Type B pancreatic cell (in vitro differentiated cells): Measurements from ENCODE around the gene CFAP221. TPM values are rescaled to one million over a fixed set of nuclear protein-coding genes. Genes with fewer than 3 reads are reported as not detected.

Experiments
- DNase-seq: peaks from one replicate; pipeline ENCODE4 v3.0.0; 2021; ENCODE audit warnings: mixed read lengths; ENCODE audit not compliant: unreplicated experiment; ENCODE audit errors: extremely low spot score
- H3K27ac Mint-ChIP-seq: 2 replicates; pipeline ENCODE4 v1.8.0; 2021; ENCODE audit warnings: mild to moderate bottlenecking, mixed read lengths
- H3K27me3 Mint-ChIP-seq: 2 replicates; pipeline ENCODE4 v1.8.0; 2021; ENCODE audit warnings: mixed read lengths
- H3K36me3 Mint-ChIP-seq: 2 replicates; pipeline ENCODE4 v1.8.0; 2021; ENCODE audit warnings: mixed read lengths
- H3K4me1 Mint-ChIP-seq: one replicate; pipeline ENCODE4 v1.8.0; 2021; ENCODE audit warnings: mixed read lengths; ENCODE audit not compliant: unreplicated experiment
- H3K4me3 Mint-ChIP-seq: 2 replicates; pipeline ENCODE4 v1.8.0; 2021; ENCODE audit warnings: mild to moderate bottlenecking, mixed read lengths
- H3K9me3 Mint-ChIP-seq: 2 replicates; pipeline ENCODE4 v1.8.0; 2021; ENCODE audit warnings: mixed read lengths
- CTCF ChIP-seq: fragments of 200-600 bp; sonication (generic); conservative IDR thresholded peaks from 2 replicates; pipeline ENCODE4 v1.5.0; 2021; ENCODE audit warnings: antibody characterized with exemption, mild to moderate bottlenecking
- total RNA-seq: library from RNA; stranded (reverse); gene quantifications from 2 replicates; pipeline ENCODE4 v1.2.1, GENCODE V29; 2021; ENCODE audit warnings: low replicate concordance

The CFAP221 gene
- total RNA-seq, 1 donor from 2014 or later, result 4.8 TPM

DNA sequence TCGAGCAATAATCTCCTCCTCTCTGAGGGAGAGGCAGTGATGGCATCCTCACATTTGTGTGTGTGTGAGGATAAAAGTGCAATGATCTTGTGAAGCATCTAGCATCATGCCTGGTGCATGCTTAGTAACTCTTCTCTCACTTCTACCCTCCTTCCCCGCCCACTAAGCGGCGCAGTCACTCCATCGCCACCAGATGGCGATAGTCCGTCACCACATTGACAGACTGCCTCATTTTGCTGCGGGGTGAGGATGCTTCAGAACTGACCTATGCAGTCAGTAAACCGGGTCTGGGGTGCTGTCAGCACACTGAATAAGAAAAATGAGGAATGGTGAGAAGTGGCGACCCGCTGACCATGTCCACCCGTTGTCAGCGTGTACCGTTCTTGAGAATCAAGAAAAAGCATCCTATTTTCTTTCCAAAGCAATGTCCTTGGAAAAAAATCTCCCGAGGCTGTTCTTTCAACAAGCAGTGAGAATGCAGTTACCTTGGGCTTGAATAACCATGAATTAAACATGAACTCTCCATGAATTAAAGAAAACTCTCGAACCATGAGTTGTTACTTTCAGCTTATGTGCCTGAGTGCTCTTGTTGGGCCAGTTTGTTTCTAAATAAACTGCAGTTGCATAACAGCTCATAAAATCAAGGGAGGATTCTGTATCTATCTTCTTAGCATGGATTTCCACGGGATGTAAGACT lies 97.5 kb downstream of the CFAP221 start:
- Mint-ChIP-seq H3K9me3 (no peaks in the 10 kb centered on the region), H3K4me3 (no peak overlapping the region), H3K27ac (peak overlapping the region; percentile 31), H3K4me1 (peaks cover 26% of the 10 kb centered on the region), H3K27me3 (peaks cover 18% of the 10 kb centered on the region), H3K36me3 (no peaks in the 10 kb centered on the region)
- DNase-seq, result peak; percentile 78
- peak; percentile 96 for TF ChIP-seq CTCF

GRCh38 chr2:119644186-119644585 lies 99.9 kb downstream of the CFAP221 start:
- H3K4me1 Mint-ChIP-seq, result peaks cover 10% of the 10 kb centered on the region
- no peaks in the 10 kb centered on the region for H3K36me3 Mint-ChIP-seq
- H3K27ac Mint-ChIP-seq, result no peak overlapping the region
- H3K27me3 Mint-ChIP-seq, result peaks cover 8% of the 10 kb centered on the region
- DNase-seq, result no peak
- H3K9me3 Mint-ChIP-seq, result no peaks in the 10 kb centered on the region
- TF ChIP-seq CTCF, result no peak
- H3K4me3 Mint-ChIP-seq, result no peak overlapping the region

- Mint-ChIP-seq H3K4me3 (no peak overlapping the region), H3K27me3 (peaks cover 4% of the 10 kb centered on the region), H3K27ac (no peak overlapping the region), H3K9me3 (no peaks in the 10 kb centered on the region), H3K4me1 (peaks cover 6% of the 10 kb centered on the region), H3K36me3 (no peaks in the 10 kb centered on the region)
- TF ChIP-seq CTCF, result no peak
- no peak for DNase-seq
Observed at GRCh38 chr2:119645173-119645855, 101.1 kb downstream of the CFAP221 start.

DNA sequence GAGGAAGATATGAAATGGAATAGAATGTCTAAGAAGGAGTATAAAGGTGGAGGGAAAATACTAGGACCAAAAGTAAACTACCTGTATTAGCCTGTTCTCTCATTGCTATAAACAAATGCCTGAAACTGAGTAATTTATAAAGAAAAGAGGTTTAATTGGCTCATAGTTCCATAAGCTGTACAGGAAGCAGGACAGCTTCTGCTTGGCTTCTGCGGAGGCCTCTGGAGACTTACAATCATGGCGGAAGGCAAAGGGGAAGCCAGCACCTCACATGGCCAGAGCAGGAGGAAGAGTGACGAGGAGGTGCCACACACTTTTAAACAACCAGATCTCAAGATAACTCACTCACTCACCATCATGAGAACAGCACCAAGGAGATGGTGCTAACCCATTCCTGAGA lies 101.9 kb downstream of the CFAP221 start:
- no peaks in the 10 kb centered on the region for H3K9me3 Mint-ChIP-seq
- no peak for TF ChIP-seq CTCF
- peaks cover 4% of the 10 kb centered on the region for H3K27me3 Mint-ChIP-seq
- H3K4me1 Mint-ChIP-seq, result peaks cover 10% of the 10 kb centered on the region
- H3K27ac Mint-ChIP-seq, result no peak overlapping the region
- DNase-seq, result no peak
- H3K36me3 Mint-ChIP-seq, result no peaks in the 10 kb centered on the region
- H3K4me3 Mint-ChIP-seq, result no peak overlapping the region

- no peak for DNase-seq
- Mint-ChIP-seq H3K4me3 (no peak overlapping the region), H3K36me3 (no peaks in the 10 kb centered on the region), H3K4me1 (peaks cover 8% of the 10 kb centered on the region), H3K9me3 (no peaks in the 10 kb centered on the region), H3K27me3 (no peaks in the 10 kb centered on the region), H3K27ac (no peak overlapping the region)
- TF ChIP-seq CTCF, result no peak
Observed at GRCh38 chr2:119647440-119648169, 103.4 kb downstream of the CFAP221 start.
